Skeletal muscle satellite cell (primary cell): Measurements from ENCODE around the gene YBX2. TPM values are rescaled to one million over a fixed set of nuclear protein-coding genes. Genes with fewer than 3 reads are reported as not detected.
"Not testable (repeated sequence)": the region's sequence is repeated elsewhere in the genome, so short reads cannot be mapped to it uniquely, and the experiment has no call there.

Experiments
- H3K27me3 ChIP-seq: 2 replicates; pipeline ENCODE4 v1.7.0; 2013; ENCODE audit warnings: low read length; ENCODE audit not compliant: control insufficient read depth, insufficient read depth
- H3K36me3 ChIP-seq: 2 replicates; pipeline ENCODE4 v1.7.0; 2013; ENCODE audit warnings: mild to moderate bottlenecking, control low read depth, low read length; ENCODE audit not compliant: insufficient read depth
- H3K4me1 ChIP-seq: 2 replicates; pipeline ENCODE4 v1.7.0; 2013; ENCODE audit warnings: low read length; ENCODE audit not compliant: control insufficient read depth, insufficient read depth
- H3K4me2 ChIP-seq: 2 replicates; pipeline ENCODE4 v1.7.0; 2013; ENCODE audit warnings: mild to moderate bottlenecking, low read length
- H3K4me3 ChIP-seq: 2 replicates; pipeline ENCODE4 v1.7.0; 2013; ENCODE audit warnings: low read length
- H3K9ac ChIP-seq: 2 replicates; pipeline ENCODE4 v1.7.0; 2013; ENCODE audit warnings: mild to moderate bottlenecking, low read depth, low read length, moderate library complexity
- H3K9me3 ChIP-seq: replicated peaks from 2 replicates; pipeline ENCODE4 v1.7.0; 2013; ENCODE audit warnings: mild to moderate bottlenecking, control low read depth, low read length
- total RNA-seq: library from RNA; depleted of rRNA; stranded (reverse); fragments of >200 nt; gene quantifications from 2 replicates; pipeline ENCODE4 v1.2.3, GENCODE V29; 2012; rRNA removed

Gene YBX2
- 0.66 TPM in 1 of 2 replicates, not detected in the other for total RNA-seq

DNA sequence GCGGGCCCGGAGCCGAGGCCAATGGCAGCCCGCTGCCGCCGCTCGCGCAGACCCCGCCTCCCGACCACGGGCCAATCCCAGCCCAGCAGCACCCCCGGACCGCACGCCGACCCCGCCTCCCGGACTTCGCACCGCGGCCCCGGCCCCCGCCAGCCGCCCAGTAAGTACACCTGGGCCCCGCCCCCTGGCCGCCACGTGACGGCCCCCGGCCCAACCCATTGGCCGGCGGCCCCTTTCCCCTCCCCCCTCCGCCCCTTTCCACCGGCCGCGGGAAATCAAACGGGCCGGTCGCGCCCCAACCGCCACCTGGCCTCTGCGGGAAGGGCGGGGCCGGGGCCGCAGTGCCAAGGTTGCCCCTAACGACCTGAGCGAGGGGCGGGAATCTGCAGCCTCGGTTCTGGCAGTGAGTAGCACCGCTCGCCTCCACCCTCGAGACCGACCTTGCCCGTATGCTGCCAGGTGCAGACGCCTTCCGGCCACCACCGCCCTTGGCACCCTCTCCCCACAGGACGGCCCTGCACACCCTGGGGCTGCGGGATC is at the start of gene YBX2:
Gene YBX2 (minus strand): TSS at position 26 of the 540 bp plus-strand sequence. CDS start 139 bp downstream, outside the sequence.
- H3K27me3 ChIP-seq, result peaks cover 36% of the 10 kb centered on the region
- no peak within 1 kb of the TSS for H3K9ac ChIP-seq

GRCh38 chr17:7343250-7343649 is 48.8 kb upstream of the YBX2 start:
- H3K4me1 ChIP-seq, result no peaks in the 10 kb centered on the region
- peaks cover 34% of the 10 kb centered on the region for H3K27me3 ChIP-seq
- no peak overlapping the region for H3K9ac ChIP-seq
- H3K36me3 ChIP-seq, result no peaks in the 10 kb centered on the region
- no peaks in the 10 kb centered on the region for H3K9me3 ChIP-seq
- no peak overlapping the region for H3K4me2 ChIP-seq
- no peak overlapping the region for H3K4me3 ChIP-seq

More for the DNA sequence above, at the start of gene YBX2:
- Histone ChIP-seq H3K9me3 (no peaks in the 10 kb centered on the region), H3K4me3 (peak within 1 kb of the TSS; percentile 61), H3K4me2 (peak within 1 kb of the TSS; percentile 71), H3K36me3 (no peaks in the 10 kb centered on the region), H3K4me1 (peaks cover 10% of the 10 kb centered on the region)

- Histone ChIP-seq H3K36me3 (no peaks in the 10 kb centered on the region), H3K9ac (no peak overlapping the region), H3K4me2 (no peak overlapping the region), H3K4me1 (no peaks in the 10 kb centered on the region), H3K4me3 (no peak overlapping the region), H3K9me3 (no peaks in the 10 kb centered on the region), H3K27me3 (peaks cover 36% of the 10 kb centered on the region)
These were observed 47.4 kb upstream of the YBX2 start for GRCh38 chr17:7341842-7342241.

DNA sequence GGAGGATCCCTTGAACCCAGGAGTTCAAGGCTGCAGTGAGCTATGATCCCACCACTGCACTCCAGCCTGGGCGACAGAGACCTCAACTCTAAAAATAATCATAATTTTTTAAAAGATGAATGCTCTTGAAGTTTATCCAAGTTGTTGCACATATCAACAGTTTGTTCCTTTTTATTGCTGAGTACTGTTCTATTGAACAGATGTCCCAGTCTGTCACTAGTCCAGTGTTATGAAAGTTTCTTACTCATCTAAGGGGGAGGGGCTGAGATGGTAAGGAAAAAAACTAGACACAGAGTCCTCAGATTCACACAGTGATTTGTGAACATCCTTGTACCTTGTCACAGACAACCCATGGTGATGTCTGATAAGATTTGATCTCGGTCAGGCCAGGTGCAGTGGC is 45.7 kb upstream of the YBX2 start:
- Histone ChIP-seq H3K27me3 (peaks cover 42% of the 10 kb centered on the region), H3K4me3 (no peak overlapping the region), H3K9ac (no peak overlapping the region), H3K4me1 (no peaks in the 10 kb centered on the region), H3K36me3 (no peaks in the 10 kb centered on the region), H3K4me2 (no peak overlapping the region), H3K9me3 (no peaks in the 10 kb centered on the region)

- H3K4me3 ChIP-seq, H3K9ac ChIP-seq, H3K4me1 ChIP-seq, H3K9me3 ChIP-seq, H3K4me2 ChIP-seq, H3K36me3 ChIP-seq: not testable (repeated sequence)
- peaks cover 27% of the 10 kb centered on the region for H3K27me3 ChIP-seq
These were observed 43.2 kb upstream of the YBX2 start for GRCh38 chr17:7337600-7337999.

DNA sequence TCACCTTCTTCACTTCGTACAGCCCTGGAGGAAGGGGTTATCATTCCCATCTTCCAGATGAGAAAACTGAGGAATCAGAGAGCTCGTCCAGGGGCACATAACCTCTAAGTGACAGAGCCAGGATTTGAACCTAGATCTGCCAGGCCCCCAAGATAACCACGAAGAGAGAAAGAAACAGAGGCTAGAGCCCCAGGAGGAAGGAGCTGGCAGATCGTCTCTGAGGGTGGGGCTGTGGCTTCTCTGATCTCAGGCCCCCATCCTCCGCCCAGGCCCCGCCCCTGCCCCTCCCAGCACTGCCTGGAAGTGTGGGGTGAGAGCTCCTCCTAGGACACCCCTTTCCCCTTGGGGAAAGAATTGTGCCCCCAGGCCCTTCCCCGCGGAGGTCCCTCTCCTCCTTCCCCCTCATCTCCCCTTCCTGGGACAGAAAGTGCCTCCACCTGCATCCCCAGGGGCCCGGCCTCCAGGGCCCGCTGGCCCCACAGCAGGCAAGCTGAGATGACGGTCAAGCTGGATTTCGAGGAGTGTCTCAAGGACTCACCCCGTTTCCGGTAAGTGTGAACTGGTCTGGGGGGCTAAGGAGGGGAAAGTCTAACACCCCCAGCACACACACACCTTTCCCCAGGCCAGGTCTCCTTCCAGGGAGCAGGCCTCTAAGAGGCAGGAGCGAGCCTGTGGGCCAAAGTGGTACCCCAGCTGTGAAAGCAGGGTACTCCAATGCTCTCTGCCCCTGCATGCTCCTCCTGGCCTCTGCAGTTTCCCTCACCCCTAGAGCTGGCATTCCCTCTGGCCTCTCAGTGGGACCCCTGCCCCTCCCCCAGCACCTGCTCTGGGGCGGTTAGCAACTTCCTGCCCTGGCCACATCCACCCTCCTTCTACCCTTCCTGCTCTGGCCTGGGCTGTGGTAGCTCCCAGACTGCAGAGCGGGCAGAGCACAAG is 42.1 kb upstream of the YBX2 start, which contains the start of gene ACAP1:
Gene ACAP1 (plus strand): TSS at position 290 of the 936 bp plus-strand sequence. CDS start 206 bp downstream, at position 496.
- peaks cover 19% of the 10 kb centered on the region for H3K27me3 ChIP-seq
- no peaks in the 10 kb centered on the region for H3K4me1 ChIP-seq
- H3K36me3 ChIP-seq, result no peaks in the 10 kb centered on the region
- H3K4me2 ChIP-seq, result no peak within 1 kb of the TSS
- no peak within 1 kb of the TSS for H3K9ac ChIP-seq
- no peaks in the 10 kb centered on the region for H3K9me3 ChIP-seq
- H3K4me3 ChIP-seq, result no peak within 1 kb of the TSS

GRCh38 chr17:7335765-7336164 is 41.3 kb upstream of the YBX2 start:
- H3K4me2 ChIP-seq, H3K4me3 ChIP-seq, H3K4me1 ChIP-seq, H3K9ac ChIP-seq, H3K36me3 ChIP-seq, H3K9me3 ChIP-seq: not testable (repeated sequence)
- peaks cover 16% of the 10 kb centered on the region for H3K27me3 ChIP-seq

GRCh38 chr17:7334938-7335538 is 40.6 kb upstream of the YBX2 start:
- peaks cover 3% of the 10 kb centered on the region for H3K4me1 ChIP-seq
- H3K9ac ChIP-seq, result no peak overlapping the region
- H3K4me3 ChIP-seq, result no peak overlapping the region
- H3K9me3 ChIP-seq, result no peaks in the 10 kb centered on the region
- H3K36me3 ChIP-seq, result no peaks in the 10 kb centered on the region
- H3K27me3 ChIP-seq, result peaks cover 16% of the 10 kb centered on the region
- no peak overlapping the region for H3K4me2 ChIP-seq

GRCh38 chr17:7332600-7333069 is 38.2 kb upstream of the YBX2 start:
- H3K4me2 ChIP-seq, H3K9me3 ChIP-seq, H3K9ac ChIP-seq, H3K36me3 ChIP-seq, H3K4me3 ChIP-seq: not testable (repeated sequence)
- Histone ChIP-seq H3K4me1 (peaks cover 13% of the 10 kb centered on the region), H3K27me3 (peaks cover 16% of the 10 kb centered on the region)

DNA sequence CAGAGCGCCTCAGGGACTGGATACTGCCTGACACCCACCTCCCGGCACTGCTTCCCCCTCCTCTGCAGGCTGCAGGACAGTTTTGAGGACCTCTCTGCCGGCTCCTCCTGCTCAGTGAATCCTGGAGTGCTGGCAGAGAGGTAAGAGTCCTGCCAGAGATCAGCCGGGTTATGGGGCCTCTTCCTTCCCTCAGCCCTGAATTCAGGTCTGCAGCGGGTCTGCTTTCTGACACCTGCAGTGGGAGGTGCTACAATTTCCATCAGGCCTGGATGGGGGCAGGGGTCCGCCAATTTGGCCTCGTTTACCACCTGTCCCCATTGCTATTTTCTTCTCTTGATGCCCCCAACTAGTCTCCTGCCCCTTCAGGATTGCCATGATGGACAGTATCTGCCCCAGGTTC is 37.7 kb upstream of the YBX2 start:
- no peak overlapping the region for H3K4me3 ChIP-seq
- H3K4me1 ChIP-seq, result peaks cover 13% of the 10 kb centered on the region
- no peak overlapping the region for H3K9ac ChIP-seq
- no peak overlapping the region for H3K4me2 ChIP-seq
- no peaks in the 10 kb centered on the region for H3K9me3 ChIP-seq
- H3K36me3 ChIP-seq, result no peaks in the 10 kb centered on the region
- peaks cover 16% of the 10 kb centered on the region for H3K27me3 ChIP-seq

DNA sequence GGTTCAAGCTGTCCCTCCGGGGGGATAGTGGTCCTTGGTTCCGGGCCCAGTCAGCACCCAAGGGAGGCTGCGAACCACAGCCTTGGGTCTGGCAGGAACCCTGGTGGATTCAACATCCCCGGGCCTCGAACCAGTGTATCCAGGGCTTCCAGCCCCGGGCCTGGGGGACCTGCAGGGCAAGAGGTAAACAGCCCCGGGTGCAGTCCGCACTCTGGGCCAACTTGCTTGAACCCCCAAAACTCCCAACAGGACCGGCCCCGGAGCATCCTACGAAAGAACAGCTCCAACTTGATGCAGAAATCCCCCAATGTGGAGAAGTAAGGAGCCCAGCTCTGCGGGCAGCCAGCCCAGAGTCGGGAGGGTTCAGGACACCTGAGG is 36.2 kb upstream of the YBX2 start:
- H3K9me3 ChIP-seq, result no peaks in the 10 kb centered on the region
- peak overlapping the region; percentile 100 for H3K4me2 ChIP-seq
- H3K27me3 ChIP-seq, result peaks cover 11% of the 10 kb centered on the region
- H3K36me3 ChIP-seq, result peaks cover 14% of the 10 kb centered on the region
- H3K9ac ChIP-seq, result peak overlapping the region; percentile 84
- H3K4me1 ChIP-seq, result peaks cover 13% of the 10 kb centered on the region
- peak overlapping the region; percentile 92 for H3K4me3 ChIP-seq
